Body of pancreas (tissue), 4 donors: ENCODE measurements around the gene IFI30. TPM values are rescaled to one million over a fixed set of nuclear protein-coding genes. Genes with fewer than 3 reads are reported as not detected.

Experiments used
- ATAC-seq: fragments of 150-250 bp; one replicate; pipeline ENCODE4 v1.9.1; 2016
- DNase-seq, 4 donors: peaks; one replicate each; pipeline ENCODE4 v3.0.0-alpha.2; 2019
- H3K27ac ChIP-seq, 4 donors: fragments of 200-600 bp; sonication (generic); 1 replicate in 3 of 4; 2 replicates in 1 of 4; pipeline versions ENCODE4 v1.5.1 to v1.6.1; 2016 to 2019; ENCODE audit warnings: mild to moderate bottlenecking in 1 of 4, mixed read lengths in 1 of 4, moderate library complexity in 1 of 4
- H3K27me3 ChIP-seq, 2 donors: fragments of 200-600 bp; sonication (generic); one replicate each; pipeline ENCODE4 v1.6.0; 2016; ENCODE audit warnings: mild to moderate bottlenecking in 1 of 2
- H3K36me3 ChIP-seq, 2 donors: fragments of 200-600 bp; sonication (generic); replicated peaks in 1 of 2; 2 replicates each; pipeline ENCODE4 v1.5.1; 2016; ENCODE audit warnings: low read depth in 2 of 2; ENCODE audit not compliant: insufficient read depth in 1 of 2
- H3K4me1 ChIP-seq: fragments of 200-600 bp; sonication (generic); one replicate; pipeline ENCODE4 v1.6.0; 2016
- H3K4me3 ChIP-seq, 2 donors: fragments of 200-600 bp; sonication (generic); 1 replicate in 1 of 2; 2 replicates in 1 of 2; pipeline ENCODE4 v1.5.1; 2016 to 2019
- H3K9me3 ChIP-seq, 3 donors: fragments of 200-600 bp; sonication (generic); 1 replicate in 2 of 3; 2 replicates in 1 of 3; pipeline ENCODE4 v1.5.1; 2016
- CTCF ChIP-seq, 7 experiments: fragments of 450-650 bp in 4 of 7; fragments of 200-600 bp in 3 of 7; sonication (generic) in 3 of 7; IDR thresholded peaks; one replicate each; pipeline ENCODE4 v1.5.1; 2016 to 2019; ENCODE audit warnings: antibody characterized with exemption in 7 of 7
- POLR2A ChIP-seq, 3 donors: fragments of 450-650 bp; IDR thresholded peaks; one replicate each; pipeline ENCODE4 v1.6.1; 2016; ENCODE audit warnings: antibody characterized with exemption in 3 of 3, mild to moderate bottlenecking in 2 of 3
- WGBS, 2 donors: methylation state at CpG; one replicate each; pipeline ENCODE4 v1.1.5; 2017; 5-methylcytosine and 5-hydroxymethylcytosine counted together
- intact Hi-C: fragments of 100-400 bp; cut with DNase I; formaldehyde crosslinking; loops from one replicate; pipeline ENCODE4 v1.15.1; 2023
- total RNA-seq, 2 donors: library from RNA; depleted of rRNA; stranded (reverse); fragments of >200 nt; gene quantifications; one replicate each; pipeline ENCODE4 v1.1.0, GENCODE V29; 2016

Gene IFI30
- total RNA-seq, 2 donors from 2014 or later, result 30.3 to 32.9 TPM

GRCh38 chr19:18144906-18145305 lies 28.7 kb upstream of the IFI30 start:
- 96 to 98% methylated on average over 24 to 28 of the region's 28 CpGs for WGBS, 2 donors
- H3K36me3 ChIP-seq, result peaks cover 17 to 50% of the 10 kb centered on the region in 2 donors
- no peak overlapping the region for H3K27ac ChIP-seq
- no peak overlapping the region for H3K4me3 ChIP-seq
- no peaks in the 10 kb centered on the region for H3K9me3 ChIP-seq
- TF ChIP-seq CTCF (IDR thresholded peaks at IDR 0.05) (no peak), POLR2A (IDR thresholded peaks at IDR 0.05) (no peak)
- H3K27me3 ChIP-seq, result no peaks in the 10 kb centered on the region
- ATAC-seq (no peak), DNase-seq (no peak)
- no peaks in the 10 kb centered on the region for H3K4me1 ChIP-seq
- intact Hi-C loops, result no loop called here

- Histone ChIP-seq H3K27me3 (no peaks in the 10 kb centered on the region), H3K36me3 (peaks cover 17 to 47% of the 10 kb centered on the region in 2 donors), H3K27ac (no peak overlapping the region), H3K9me3 (no peaks in the 10 kb centered on the region), H3K4me3 (no peak overlapping the region), H3K4me1 (no peaks in the 10 kb centered on the region)
- ATAC-seq, result no peak
- WGBS, 2 donors, result 89 to 95% methylated on average over 9 to 19 of the region's 19 CpGs
- TF ChIP-seq POLR2A (IDR thresholded peaks at IDR 0.05), result no peak
- DNase-seq, result no peak
- intact Hi-C loops, result no loop called here
These were observed 28.1 kb upstream of the IFI30 start for GRCh38 chr19:18145391-18145999.

GRCh38 chr19:18147396-18147795 lies 26.2 kb upstream of the IFI30 start:
- WGBS, 2 donors, result 94 to 95% methylated on average over 11 to 13 of the region's 13 CpGs
- ATAC-seq (no peak), DNase-seq (no peak)
- H3K4me3 ChIP-seq, result no peak overlapping the region
- no peaks in the 10 kb centered on the region for H3K27me3 ChIP-seq
- H3K27ac ChIP-seq, result no peak overlapping the region
- intact Hi-C loops, result no loop called here
- peaks cover 16% of the 10 kb centered on the region for H3K4me1 ChIP-seq
- TF ChIP-seq CTCF (IDR thresholded peaks at IDR 0.05) (no peak), POLR2A (IDR thresholded peaks at IDR 0.05) (no peak)
- H3K9me3 ChIP-seq, result no peaks in the 10 kb centered on the region
- H3K36me3 ChIP-seq, result peaks cover 17 to 38% of the 10 kb centered on the region in 2 donors

- H3K27ac ChIP-seq, result no peak overlapping the region
These were observed 24.0 kb upstream of the IFI30 start for GRCh38 chr19:18149596-18149975.

More at GRCh38 chr19:18149596-18149975, 24.0 kb upstream of the IFI30 start:
- Histone ChIP-seq H3K4me3 (no peak overlapping the region), H3K36me3 (peaks cover 11 to 24% of the 10 kb centered on the region in 2 donors), H3K4me1 (peaks cover 27% of the 10 kb centered on the region), H3K27me3 (no peaks in the 10 kb centered on the region), H3K9me3 (no peaks in the 10 kb centered on the region)
- ATAC-seq (no peak), DNase-seq (no peak)
- no peak for TF ChIP-seq POLR2A (IDR thresholded peaks at IDR 0.05)
- no peak for TF ChIP-seq CTCF (IDR thresholded peaks at IDR 0.05)
- intact Hi-C loops, result no loop called here
- WGBS, 2 donors, result 85 to 89% methylated on average over 14 to 16 of the region's 16 CpGs
